ENCODE data around the gene PASD1.

DNA sequence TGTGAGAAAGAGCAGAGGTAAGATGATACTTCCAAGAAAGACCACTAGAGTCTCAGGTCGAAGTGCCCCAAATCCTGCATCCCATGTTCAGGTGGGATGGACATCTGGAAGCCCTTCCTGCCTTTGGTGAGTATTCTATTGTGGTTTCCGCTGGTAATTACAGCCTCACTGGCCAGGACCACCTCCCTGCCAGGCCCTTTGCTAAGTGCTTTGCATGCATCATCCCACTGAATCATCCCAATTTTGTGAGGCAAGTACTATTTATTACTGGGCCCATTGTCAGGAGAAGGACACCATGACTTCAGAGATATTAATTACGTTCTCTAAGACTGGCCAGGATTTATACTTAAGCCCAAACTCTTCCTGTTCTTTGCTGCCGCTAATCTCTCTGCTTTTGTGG lies 10.7 kb upstream of the PASD1 start:
- TF ChIP-seq POLR2A (IDR thresholded peaks at IDR 0.05; ENCODE audit: low read depth, low read length) = no peak
- TF ChIP-seq POLR2AphosphoS5 (IDR thresholded peaks at IDR 0.05; ENCODE audit: low read depth, low read length) = no peak
